GM23248 (cell line): Measurements from ENCODE around the gene PRKAR2A.

ENCODE experiments used
- EZH2 ChIP-seq: fragments of 200-600 bp; sonication (generic); IDR thresholded peaks from 2 replicates; pipeline ENCODE4 v1.6.1; 2018; ENCODE audit warnings: antibody characterized with exemption, mild to moderate bottlenecking; ENCODE audit not compliant: insufficient read depth, poor library complexity, severe bottlenecking
- EZH2phosphoT487 ChIP-seq: fragments of 200-600 bp; sonication (generic); IDR thresholded peaks from 2 replicates; pipeline ENCODE4 v1.6.1; 2018; ENCODE audit warnings: antibody characterized with exemption, moderate library complexity, mild to moderate bottlenecking, low read depth; ENCODE audit not compliant: insufficient read depth

- no peak for TF ChIP-seq EZH2
- TF ChIP-seq EZH2phosphoT487, result no peak
Measured at GRCh38 chr3:48896936-48897335, 49.3 kb upstream of the PRKAR2A start.
